NCI-H345 (cell line): ENCODE results near the gene PNPLA2.

Source experiments
- DNase-seq: peaks from one replicate; lab custom pipeline; 2025; lab: John Stamatoyannopoulos, UW

Gene PNPLA2

DNA sequence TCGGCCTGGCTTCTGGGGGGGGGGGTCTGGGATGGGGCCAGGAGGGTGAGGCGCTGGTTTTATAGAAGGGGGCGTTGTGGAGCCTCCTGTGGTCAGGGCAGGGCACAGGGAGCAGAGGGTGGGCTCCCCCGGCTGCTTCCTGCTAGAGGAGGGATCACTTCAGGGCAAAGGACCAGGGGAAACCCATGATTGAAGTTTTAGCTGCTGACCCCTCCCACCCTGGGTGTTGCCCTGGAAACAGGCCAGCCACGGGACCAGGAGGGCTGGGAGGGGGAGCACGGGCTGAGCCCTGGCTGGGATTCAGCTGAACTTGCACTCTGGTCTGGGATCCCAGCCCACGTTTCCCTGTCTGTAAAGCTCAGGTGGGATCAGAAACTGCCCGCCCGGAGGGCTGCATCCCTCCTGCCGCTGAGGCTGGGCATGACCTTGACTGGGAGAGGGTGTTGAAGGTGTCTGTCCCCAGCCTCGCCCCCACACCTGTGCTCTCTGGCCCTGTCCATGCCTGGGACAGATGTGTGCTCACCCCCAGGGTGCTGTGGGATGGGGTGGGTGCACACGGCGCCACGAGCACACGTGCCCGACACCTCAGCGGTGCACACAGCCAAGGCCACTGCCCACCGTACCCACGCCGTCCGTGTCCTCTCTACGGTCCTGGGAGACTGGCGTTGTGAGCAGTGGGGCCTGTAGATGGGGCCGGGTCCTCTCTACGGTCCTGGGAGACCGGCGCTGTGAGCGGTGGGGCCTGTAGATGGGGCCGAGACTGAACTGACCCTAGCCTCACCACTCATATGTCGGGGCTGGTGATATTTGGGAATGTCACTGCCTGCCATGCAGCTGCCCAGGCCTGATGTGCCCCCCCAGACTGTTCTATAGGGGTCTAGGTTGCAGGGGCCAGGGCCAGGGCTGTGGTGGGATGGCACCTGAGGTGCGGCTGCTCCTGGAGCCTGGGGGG is 26.3 kb downstream of the PNPLA2 start:
- no peak for DNase-seq

DNA sequence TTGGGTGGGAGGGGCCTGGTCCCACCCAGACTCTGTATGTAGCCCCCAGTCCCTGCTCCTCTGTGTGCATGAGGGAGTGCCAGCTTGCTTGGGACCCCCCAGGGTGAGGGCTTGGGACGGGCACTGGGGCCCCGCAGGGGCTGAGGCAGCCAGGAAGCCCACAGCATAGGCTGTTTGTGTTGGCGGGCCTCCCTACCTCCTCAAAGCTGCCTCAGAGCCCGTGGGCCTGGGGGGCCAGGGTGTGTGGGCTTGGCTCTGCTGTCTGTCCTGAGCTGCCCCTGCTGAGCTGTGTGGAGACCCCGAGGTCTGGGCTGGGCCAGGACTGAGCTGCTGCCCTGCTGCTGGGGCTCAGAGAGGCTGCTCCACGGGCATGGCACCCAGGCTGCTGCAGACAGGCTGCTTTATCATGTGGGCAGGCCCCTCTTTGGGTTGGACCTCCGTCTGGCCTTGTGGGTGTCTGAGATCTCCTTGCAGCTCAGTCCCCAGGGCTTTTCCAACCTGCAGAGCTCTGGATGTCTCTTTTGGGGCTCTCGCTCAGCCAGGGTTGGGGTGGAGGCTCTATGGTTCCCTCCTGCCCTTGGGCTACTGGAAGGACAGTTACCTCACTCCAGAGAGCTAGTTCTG is 27.3 kb downstream of the PNPLA2 start:
- DNase-seq, result no peak

DNA sequence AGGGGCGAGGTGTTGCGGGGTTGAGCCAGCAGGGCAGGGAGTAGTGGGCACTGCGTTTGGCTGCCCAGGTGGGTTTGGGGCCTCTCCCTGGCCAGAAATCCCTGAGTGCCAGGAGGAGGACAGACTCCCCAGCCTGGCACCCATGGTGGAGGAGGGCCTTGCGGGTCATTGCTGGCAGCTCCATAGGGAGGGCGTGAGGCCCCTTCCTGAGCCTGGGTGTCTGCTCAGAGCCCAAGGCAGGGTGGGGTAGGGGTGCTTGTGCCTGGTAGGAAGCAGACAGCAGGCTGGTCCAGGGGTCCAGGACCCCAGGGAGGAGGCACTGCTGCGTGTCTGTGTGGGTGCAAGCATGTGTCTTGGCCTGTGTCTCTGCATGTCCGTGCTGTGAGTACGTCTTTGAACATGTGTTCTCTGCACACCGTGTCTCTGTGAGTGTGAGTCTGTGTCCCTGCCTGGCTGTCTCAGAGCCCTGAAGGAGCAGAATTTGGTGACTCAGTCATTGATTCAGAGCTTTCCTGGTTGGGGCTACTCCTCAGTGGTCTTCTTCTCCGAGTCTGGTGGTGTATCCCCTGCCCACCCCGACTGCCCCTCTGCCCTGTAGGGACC is 27.9 kb downstream of the PNPLA2 start:
- no peak for DNase-seq

DNA sequence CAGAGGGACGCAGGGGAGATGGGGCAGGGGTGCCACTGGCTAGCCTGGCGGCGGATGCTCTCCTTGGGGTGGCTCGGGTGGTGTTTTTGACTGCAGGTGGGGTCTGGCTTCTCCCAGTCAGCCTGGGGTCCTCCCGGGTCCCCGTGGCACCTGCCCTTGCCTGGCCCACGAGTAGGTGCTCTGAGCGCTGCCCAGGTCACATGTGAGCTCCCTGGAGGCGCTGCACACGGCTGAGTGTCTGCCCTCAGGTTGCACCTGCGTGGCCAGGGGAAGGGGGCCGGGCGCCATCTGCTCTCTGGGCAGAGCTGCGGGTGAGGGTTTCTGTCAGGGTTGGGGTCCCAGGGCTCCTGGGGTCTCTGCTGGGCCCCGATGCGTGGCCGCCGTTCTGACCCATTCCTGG is 29.2 kb downstream of the PNPLA2 start:
- no peak for DNase-seq

DNA sequence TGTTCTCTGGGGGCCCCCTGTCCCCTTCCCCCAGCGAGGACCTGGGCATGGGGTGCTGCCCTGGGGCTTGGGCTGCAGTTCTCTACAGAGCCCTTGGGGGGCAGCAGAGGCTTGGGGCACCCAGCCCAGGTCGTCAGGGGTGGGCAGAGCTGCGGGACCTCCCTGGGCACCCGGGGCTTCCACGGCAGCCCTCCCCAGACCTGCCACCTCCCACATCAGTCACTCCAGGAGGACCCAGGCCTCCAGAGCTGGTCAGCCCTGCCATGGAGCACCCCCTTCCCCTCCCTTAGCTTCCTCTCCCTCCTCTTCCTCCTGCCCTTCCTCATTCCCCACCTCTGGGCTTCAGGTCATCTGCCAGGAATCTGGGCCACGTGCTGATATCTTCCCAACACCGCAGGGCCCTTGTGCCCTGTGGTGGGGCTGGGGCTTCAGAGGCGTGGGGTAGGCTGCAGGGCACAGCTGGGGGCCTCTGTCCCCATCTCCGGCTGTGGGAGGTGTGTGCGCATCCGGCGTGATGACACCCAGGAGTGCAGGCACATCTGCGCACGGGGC is 29.7 kb downstream of the PNPLA2 start:
- DNase-seq, result peak; percentile 60

DNA sequence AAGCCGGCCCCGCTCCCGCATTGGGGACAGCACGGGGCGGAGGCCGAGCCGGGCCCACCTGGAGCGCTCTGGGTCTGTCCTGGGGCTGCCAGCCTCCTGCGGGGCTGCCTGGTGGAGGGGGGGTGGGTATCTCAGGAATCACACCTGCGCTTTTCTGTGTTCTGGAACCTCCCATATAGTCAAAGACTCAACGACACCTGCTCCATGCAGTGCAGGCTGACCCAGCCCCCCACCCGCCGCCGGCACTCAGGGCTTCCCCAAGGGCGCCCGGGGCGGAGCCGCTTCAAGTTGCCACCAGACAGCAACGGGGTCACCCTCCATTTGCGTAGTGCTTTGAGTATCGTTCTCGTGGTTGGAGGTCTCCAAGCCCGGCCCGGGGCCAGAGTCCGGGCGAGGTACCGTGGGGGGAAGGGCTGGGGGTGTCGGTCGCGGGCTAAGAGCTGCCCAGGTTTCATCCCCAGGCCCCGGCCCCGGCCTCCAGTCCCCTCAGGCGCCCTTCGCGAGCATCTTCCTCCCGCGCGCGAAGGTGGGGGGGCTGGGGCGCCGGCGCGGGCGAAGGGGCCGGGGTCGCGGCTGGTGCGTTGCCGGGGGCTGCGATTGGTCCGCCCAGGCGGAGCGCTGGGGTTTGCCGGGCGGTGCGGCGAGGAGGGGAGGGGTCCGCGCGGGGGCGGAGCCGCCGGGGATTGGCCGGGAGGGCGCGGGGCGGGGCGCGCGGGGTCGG is 30.6 kb downstream of the PNPLA2 start:
- peak; percentile 80 for DNase-seq

DNA sequence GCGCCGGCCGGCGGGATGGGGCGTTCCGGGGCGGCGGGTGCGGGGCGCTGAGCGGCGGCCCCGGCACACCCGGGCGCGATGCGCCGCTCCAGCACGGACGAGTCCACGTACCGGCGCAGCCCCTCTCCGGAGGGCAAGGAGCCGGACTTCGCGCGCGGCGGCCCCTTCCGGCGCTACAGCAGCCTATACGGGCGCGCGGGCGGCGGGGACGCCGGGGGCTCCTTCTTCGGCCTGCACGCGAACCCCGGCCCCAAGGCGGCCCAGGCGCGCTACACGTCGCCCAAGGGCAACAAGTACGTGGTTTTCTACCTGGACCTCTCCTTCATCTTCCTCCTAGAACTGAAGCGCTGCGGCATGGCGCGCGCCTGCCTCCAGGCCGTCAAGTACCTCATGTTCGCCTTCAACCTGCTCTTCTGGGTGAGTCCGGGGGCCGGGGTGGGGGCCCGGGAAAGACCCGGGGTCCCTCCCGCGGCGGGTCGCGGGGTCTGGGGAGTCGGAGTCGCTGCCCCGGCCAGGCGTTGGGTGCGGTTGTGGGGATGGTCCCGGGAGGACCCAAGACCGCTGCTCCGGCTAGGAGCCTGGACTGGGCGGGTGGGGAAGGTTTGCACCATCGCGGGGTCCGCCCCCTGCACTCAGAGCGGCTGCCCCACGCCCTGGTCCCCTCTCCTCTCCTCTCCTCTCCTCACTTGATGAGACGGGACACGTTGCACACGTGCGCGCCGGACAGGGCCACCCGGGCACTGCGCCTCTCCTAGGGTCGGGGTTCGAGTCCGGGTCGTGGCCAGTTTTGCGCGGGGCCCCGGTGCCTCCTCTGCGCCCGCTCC is 31.4 kb downstream of the PNPLA2 start:
- no peak for DNase-seq

DNA sequence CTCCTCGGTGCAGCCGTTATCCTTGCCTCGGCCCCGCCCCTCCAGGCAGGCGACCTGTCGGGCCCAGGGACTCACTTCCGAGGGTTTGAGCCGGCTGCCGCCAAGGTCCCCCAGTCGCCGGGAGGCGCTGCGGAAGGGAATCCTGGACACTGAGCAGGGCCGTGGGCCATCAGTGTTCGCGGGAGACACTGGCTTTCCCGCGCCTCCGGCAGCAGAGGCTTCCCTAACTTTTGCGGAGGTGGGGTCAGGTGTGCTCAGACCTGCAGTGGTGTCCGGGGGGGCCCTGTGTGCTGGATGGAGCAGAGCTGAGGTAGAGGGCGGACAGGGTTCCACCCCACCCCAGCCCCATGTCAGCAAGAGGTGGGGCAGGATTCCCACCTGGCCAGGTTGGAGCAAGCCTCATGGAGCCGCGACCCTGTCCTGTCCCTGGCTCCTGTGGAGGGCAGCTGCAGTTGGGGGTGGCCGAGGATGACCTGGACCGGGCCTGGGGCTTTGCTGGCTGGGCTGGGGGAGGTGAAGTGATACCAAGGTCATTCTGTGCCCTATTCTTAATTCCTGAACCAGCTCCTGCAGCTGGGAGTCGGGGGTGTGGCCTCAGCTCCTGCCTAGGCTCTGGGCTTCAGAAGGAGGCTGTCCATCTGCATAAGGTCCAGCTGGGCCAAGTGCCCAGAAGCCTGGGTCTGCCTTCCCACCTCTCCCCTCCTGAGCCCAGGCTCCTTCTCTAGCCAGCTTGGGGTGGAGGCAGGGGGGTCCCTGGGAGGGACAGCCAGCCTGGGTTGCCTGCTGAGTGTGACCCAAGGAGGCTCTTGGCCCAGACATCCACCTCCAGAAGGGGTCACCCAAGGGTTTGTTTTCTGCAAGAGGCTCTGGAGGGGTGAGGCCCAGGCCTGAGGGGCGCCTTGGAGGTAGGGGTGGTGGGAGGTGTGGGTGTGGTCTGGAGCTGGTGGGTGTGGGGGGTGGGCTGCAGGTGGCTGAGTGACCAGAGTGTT is 32.4 kb downstream of the PNPLA2 start:
- DNase-seq, result no peak

DNA sequence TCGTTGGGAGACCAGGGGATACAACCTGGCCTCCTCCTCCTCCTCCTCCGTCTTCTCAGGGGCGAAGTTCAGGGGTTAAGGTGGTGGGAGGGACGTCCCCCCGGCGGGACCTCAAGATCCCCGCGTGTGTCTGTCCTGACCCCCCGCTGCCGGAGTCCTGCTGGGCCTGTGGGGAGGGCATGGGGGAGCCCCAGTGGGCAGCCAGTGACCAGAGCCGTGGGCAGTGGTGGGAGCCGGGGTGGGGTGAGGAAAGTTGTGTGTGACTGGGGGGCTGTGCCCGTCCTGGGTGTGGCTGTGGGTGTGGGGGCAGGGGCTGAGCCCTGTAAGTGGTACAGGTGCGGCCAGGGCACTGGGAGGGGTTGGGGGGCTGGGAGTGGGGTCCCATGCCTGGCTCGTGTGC is 34.0 kb downstream of the PNPLA2 start:
- no peak for DNase-seq

DNA sequence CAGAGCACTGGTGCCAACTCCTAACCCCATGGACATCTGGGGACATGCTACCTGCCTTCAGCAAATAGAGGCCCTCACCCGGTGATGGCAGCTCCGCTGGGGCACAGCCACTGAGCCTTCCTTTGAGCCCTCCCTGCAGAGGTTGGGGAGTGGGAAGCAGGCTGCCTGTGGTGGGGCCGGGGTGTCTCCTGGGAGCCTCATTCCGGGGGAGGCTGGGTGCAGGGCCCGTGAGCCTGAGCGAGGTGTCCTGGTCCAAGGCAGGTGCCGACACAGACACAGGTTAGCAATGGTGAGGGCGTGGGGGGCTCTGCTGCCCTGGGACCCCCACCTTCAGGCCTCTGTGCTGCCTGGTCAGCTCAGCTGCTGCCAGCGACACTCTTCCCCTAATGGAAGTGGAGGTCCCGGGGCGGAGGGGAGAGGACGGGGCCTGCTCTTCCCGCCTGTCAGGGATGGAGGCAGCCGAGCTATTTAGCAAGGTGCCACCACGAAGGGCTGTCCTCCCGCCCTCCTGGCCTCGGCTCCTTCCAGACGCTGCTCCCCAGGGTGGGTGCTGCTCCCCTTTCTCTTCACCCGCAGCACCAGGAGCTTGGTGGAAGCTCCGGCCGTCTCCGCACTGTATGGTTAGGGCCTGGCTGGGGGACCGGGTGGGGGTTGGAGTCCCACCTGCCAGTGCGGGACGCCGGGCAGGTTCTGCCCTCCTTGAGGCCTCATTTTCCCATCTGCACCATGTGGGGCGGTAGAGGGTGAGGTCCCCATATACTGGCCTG is 35.2 kb downstream of the PNPLA2 start:
- DNase-seq, result no peak

DNA sequence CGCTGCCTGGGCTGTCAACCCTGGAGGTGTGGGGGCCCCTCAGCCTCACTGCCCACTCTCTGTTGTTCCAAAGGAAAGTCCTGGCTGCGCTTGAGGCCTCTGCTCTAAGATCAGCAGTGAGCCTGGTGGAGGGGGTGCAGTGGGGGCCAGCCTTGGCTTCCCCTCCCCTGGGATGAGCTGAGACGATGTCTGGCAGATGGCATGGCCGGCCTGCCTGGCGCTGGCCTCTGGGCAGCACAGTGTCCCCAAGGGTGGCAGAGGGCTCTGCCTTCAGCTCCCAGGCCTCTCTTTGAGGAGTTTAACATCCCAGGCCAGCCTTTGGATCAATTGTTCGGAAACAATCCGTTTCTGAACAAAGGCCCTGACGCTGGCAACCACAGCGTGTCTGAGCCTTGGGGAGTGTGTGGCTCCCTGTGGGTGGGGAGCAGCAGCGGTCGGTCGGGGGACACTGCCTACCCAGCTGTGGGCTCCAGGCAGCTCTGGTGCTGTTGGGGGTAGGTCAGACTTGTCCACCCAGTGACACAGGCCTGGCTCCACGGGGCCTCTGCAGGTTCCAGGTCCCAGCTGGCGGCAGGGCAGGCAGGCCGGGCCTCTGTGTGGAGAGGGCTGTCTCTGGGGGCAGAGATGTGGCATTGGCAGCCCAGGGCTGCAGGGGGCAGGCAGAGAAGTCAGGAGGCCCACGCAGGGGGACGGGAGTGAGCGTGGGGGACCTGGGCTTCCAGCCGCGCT is 36.1 kb downstream of the PNPLA2 start:
- no peak for DNase-seq

DNA sequence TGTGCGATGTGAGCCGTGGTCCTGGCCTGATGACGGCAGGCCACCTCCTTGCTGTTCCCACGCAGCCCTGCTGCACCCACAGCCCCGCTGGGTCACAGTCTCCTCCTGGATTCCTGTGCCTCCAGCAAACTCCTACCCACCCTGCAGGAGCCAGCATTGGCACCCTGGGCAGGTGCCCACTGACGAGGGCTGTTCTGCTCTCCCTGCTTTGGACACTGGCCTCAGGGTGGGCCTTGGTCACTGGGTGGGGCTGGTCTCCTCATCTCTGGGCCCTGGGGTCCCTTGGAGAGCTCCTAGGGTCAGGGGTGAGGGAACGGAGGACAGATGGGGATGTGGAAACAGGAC is 36.6 kb downstream of the PNPLA2 start:
- DNase-seq, result no peak

DNA sequence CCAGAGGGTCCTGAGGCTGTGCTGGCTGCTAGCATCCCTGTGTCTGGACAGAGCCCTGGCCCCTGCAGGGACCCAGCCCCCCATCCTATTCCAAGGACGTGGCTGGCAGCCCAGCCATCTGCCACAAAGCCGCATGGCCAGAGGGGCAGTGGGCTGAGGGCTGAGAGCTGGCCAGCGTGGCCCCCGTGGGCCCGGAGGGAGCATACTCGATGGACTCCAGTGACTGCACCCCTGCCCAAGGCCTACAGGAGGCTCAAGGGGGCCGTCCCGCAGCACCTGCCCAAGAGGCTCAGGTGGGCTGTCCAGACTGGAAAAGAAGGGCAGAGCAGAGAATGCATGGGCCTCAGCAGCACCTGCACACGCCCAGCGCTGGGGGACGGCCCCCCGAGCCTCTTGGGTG is 37.1 kb downstream of the PNPLA2 start:
- no peak for DNase-seq

DNA sequence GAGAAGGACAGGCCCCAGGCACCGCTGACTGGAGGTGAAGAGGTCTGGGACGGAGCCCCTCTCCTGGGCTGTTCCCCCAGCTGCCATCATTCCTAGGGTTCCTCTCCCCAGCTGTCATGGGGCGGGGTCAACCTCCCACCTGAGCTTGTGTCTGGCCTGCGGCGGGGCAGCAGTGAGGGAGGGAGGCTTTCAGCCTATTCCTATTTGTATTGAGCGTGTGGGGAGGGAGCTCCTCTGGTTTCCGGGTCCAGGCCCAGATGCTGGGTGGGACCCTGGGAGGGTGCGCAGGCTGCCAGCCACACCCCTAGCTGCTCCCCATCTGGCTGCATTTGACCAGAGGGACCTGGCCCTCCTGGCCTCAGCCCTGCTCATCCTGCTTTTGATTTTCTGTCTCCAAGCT is 37.7 kb downstream of the PNPLA2 start:
- no peak for DNase-seq

DNA sequence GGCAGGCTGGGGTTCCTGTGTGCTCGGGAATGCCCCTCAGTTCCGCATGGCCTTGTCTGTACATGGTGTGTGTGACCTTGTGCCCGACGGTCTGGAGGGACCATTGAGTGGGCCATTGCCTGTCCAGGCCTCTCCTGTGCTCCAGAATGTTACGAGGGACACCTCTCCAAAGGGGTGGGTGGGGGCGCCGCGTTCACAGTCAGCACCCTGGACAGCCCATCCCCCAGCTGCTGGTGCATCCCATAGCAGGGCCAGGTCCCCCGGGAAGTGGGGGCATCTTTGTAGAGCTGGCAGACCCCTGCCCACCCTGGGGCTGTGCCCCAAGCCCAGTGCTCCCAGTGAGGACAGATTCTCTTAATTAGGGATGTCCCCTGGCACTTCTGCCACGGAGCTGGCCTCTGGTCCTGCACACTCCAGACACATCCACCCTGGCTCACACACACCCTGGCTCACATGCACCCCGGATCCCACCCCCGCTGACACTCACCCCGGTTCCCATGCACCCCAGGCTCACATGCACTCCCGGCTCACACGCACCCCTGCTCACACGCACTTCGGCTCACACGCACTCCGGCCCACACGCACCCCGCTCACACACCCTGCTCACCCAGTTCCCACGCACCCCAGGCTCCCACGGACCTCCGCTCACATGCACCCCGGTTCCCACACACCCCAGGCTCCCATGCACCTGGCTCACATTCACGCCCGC is 39.5 kb downstream of the PNPLA2 start:
- DNase-seq, result no peak

DNA sequence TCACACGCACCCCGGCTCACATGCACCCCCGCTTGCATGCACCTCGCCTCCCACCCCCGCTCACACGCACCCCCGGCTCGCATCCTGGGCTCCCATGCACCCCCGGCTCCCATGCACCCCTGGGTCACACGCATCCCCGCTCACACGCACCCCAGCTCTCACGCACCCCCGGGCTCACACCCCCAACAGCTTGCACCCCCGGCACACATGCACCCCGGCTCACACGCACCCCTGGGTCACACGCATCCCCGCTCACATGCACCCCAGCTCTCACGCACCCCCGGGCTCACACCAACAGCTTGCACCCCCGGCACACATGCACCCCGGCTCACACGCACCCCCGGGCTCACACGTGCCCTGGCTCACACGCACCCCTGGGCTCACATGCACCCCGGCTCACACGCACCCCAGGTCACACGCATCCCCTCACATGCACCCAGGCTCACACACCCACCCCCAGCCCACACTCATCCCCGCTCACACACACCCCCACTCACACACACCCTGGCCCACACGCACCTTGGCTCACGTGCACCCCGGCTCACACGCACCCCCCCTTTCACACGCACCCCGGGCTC is 40.1 kb downstream of the PNPLA2 start:
- no peak for DNase-seq

DNA sequence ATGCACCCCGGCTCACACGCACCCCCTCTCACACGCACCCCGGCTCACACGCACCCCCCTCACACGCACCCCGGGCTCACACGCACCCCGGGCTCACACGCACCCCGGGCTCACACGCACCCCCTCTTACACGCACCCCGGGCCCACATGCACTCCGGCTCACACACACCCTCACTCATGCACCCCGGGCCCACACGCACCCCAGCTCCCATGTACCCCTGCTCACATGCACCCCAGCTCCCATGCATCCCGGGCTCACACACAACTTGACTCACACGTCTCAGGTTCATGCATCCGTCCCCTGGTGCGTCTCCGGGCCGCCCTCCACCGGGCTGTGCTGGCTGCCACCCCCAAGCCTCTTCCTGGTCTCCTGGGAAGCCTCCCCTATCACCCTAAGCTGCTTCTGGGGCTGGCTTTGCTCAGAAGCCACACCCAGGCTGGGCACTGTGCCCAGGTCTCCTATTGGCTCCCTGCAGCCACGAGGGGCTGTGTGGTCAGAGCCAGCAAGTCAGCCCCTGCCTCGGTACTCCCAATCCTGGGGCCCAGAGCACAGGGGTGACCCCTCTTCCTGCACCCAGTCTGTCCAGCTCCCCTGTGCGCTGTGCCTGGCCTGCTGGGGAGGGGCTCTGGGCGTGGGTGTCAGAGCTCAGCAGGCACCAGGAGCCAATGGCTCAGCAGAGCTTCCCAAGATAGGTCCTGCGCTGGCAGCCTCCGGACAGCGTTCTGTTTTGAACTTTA is 40.8 kb downstream of the PNPLA2 start:
- DNase-seq, result peak; percentile 90
